Endothelial cell of umbilical vein (primary cell): ENCODE results near the gene CBL. TPM values are rescaled to one million over a fixed set of nuclear protein-coding genes. Genes with fewer than 3 reads are reported as not detected.

Experiments used
- BruUV-seq: library from RNA; stranded (reverse); fragments of 400-500 nt; replicated peaks from 2 replicates; lab custom pipeline; 2021; lab: Mats Ljungman, UMichigan
- CTCF ChIA-PET: fragments of 300-600, 350-600 bp; sonication (Branson Sonifier 250); formaldehyde crosslinking; loops from one replicate; lab custom pipeline; 2021; ENCODE audit warnings: antibody characterized with exemption, inconsistent platforms; lab: Charles Lee
- POLR2A ChIA-PET: fragments of 300-600, 350-600 bp; sonication (Branson Sonifier 250); formaldehyde crosslinking; loops from one replicate; lab custom pipeline; 2021; ENCODE audit warnings: antibody characterized with exemption, inconsistent platforms; lab: Charles Lee
- DNase-seq: peaks from one replicate; pipeline ENCODE4 v3.0.0-alpha.2; 2011; ENCODE audit warnings: low read depth, low spot score
- FAIRE-seq: peaks from 2 replicates; lab custom pipeline; 2011; peaks lifted over from hg19 to GRCh38; lab: Jason Lieb, UNC
- H2AFZ ChIP-seq: 2 replicates; pipeline ENCODE4 v1.6.0; 2012; ENCODE audit warnings: low read depth, low read length, control low read depth, inconsistent platforms
- H3K27ac ChIP-seq: 2 replicates; pipeline ENCODE4 v1.5.1; 2011; ENCODE audit warnings: low read depth, mild to moderate bottlenecking, control low read depth, low read length, moderate library complexity; ENCODE audit not compliant: insufficient read depth
- H3K27me3 ChIP-seq, 2 experiments: 2 replicates each; pipeline versions ENCODE4 v1.6.0 to v1.6.1; 2011; ENCODE audit warnings: low read length in 2 of 2, mixed read lengths in 1 of 2; ENCODE audit not compliant: control insufficient read depth in 2 of 2, insufficient read depth in 2 of 2
- H3K36me3 ChIP-seq, 2 experiments: 2 replicates in 1 of 2; 3 replicates in 1 of 2; pipeline ENCODE4 v1.5.1; 2011; ENCODE audit warnings: low read length in 2 of 2, mild to moderate bottlenecking in 1 of 2, moderate library complexity in 1 of 2; ENCODE audit not compliant: control insufficient read depth in 2 of 2, insufficient read depth in 2 of 2; ENCODE audit errors: extremely low read depth in 1 of 2
- H3K4me1 ChIP-seq: 3 replicates; pipeline ENCODE4 v1.5.1; 2011; ENCODE audit warnings: mild to moderate bottlenecking, low read length; ENCODE audit not compliant: control insufficient read depth, insufficient read depth; ENCODE audit errors: extremely low read depth
- H3K4me2 ChIP-seq: 2 replicates; pipeline ENCODE4 v1.6.1; 2011; ENCODE audit warnings: low read length, control low read depth, mixed read lengths; ENCODE audit not compliant: insufficient read depth
- H3K4me3 ChIP-seq, 3 experiments: fragments of 200-600 bp in 1 of 3; sonication (generic), shearing (Covaris generic) in 1 of 3; replicated peaks in 1 of 3; 2 replicates each; pipeline ENCODE4 v1.5.1; 2011 to 2016; ENCODE audit warnings: control low read depth in 3 of 3, low read length in 3 of 3, mild to moderate bottlenecking in 2 of 3, inconsistent platforms in 1 of 3, low read depth in 1 of 3, moderate library complexity in 1 of 3; ENCODE audit not compliant: insufficient read depth in 1 of 3
- H3K79me2 ChIP-seq: 2 replicates; pipeline ENCODE4 v1.6.0; 2012; ENCODE audit warnings: low read length, inconsistent platforms; ENCODE audit not compliant: control insufficient read depth, insufficient read depth
- H3K9ac ChIP-seq: replicated peaks from 2 replicates; pipeline ENCODE3; 2011; ENCODE audit warnings: low read length, control low read depth; ENCODE audit not compliant: insufficient read depth; ENCODE audit errors: extremely low read depth
- H3K9me1 ChIP-seq: replicated peaks from 3 replicates; pipeline ENCODE4 v1.6.0; 2011; ENCODE audit warnings: mild to moderate bottlenecking, low read length; ENCODE audit not compliant: control insufficient read depth, insufficient read depth; ENCODE audit errors: extremely low read depth
- H3K9me3 ChIP-seq: replicated peaks from 2 replicates; pipeline ENCODE4 v1.5.1; 2012; ENCODE audit warnings: low read length, inconsistent platforms; ENCODE audit not compliant: control insufficient read depth, insufficient read depth
- H4K20me1 ChIP-seq: replicated peaks from 2 replicates; pipeline ENCODE3; 2011; ENCODE audit warnings: mild to moderate bottlenecking, low read length; ENCODE audit not compliant: control insufficient read depth, insufficient read depth; ENCODE audit errors: extremely low read depth
- CTCF ChIP-seq, 2 donors: IDR thresholded peaks; 1 replicate in 1 of 2; 2 replicates in 1 of 2; pipeline ENCODE4 v1.5.1; 2011; ENCODE audit warnings: low read length in 2 of 2, mild to moderate bottlenecking in 2 of 2, moderate library complexity in 2 of 2, control low read depth in 1 of 2, inconsistent platforms in 1 of 2, low read depth in 1 of 2; ENCODE audit not compliant: insufficient read depth in 1 of 2; ENCODE audit errors: extremely low read depth in 1 of 2
- EZH2 ChIP-seq: IDR thresholded peaks from 2 replicates; pipeline ENCODE4 v1.6.1; 2012; ENCODE audit warnings: borderline replicate concordance, low read depth, mild to moderate bottlenecking, moderate library complexity, low read length, inconsistent platforms; ENCODE audit not compliant: severe bottlenecking
- FOS ChIP-seq: IDR thresholded peaks from 2 replicates; pipeline ENCODE4 v1.6.1; 2011; ENCODE audit warnings: mild to moderate bottlenecking, low read length, moderate library complexity, borderline replicate concordance; ENCODE audit not compliant: insufficient read depth
- GATA2 ChIP-seq: IDR thresholded peaks from 2 replicates; pipeline ENCODE4 v1.7.0; 2011; ENCODE audit warnings: low read depth, mild to moderate bottlenecking, moderate library complexity, mixed read lengths, low read length; ENCODE audit not compliant: insufficient read length, insufficient read depth
- JUN ChIP-seq: IDR thresholded peaks from 2 replicates; pipeline ENCODE4 v1.6.1; 2011; ENCODE audit warnings: borderline replicate concordance, low read depth; ENCODE audit not compliant: insufficient read length, insufficient read depth
- MAX ChIP-seq: IDR thresholded peaks from 2 replicates; pipeline ENCODE4 v1.6.1; 2011; ENCODE audit not compliant: insufficient read depth, insufficient read length
- MYC ChIP-seq: IDR thresholded peaks from one replicate; pipeline ENCODE4 v1.6.1; 2011; ENCODE audit warnings: mild to moderate bottlenecking, low read depth, low read length
- POLR2A ChIP-seq: IDR thresholded peaks from 2 replicates; pipeline ENCODE4 v1.6.1; 2012; ENCODE audit warnings: low read depth, mild to moderate bottlenecking, control low read depth, low read length
- POLR2AphosphoS5 ChIP-seq: IDR thresholded peaks from 2 replicates; pipeline ENCODE4 v1.6.1; 2012; ENCODE audit warnings: low read depth, mild to moderate bottlenecking, control low read depth, low read length, moderate library complexity; ENCODE audit not compliant: insufficient read depth
- dilution Hi-C: fragments of 300-500 bp; cut with MboI; formaldehyde crosslinking; loops from one replicate; pipeline ENCODE4 v1.15.0; 2019; ENCODE audit warnings: low sequenced_read_pairs; ENCODE audit not compliant: extremely low pct_ligation_motif_present
- intact Hi-C: fragments of 100-400 bp; cut with micrococcal nuclease; formaldehyde crosslinking; loops from one replicate; pipeline ENCODE4 v1.10.0; 2022
- polyA plus RNA-seq, 4 experiments: library from polyadenylated mRNA; depleted of rRNA in 3 of 4; stranded (reverse) in 3 of 4; unstranded in 1 of 4; fragments of >200 nt; gene quantifications; 2 replicates each; pipeline versions ENCODE4 v1.2.1 to v1.2.3, GENCODE V29; 2011 to 2012; ENCODE audit warnings: missing spikeins in 1 of 4
- total RNA-seq: library from RNA; stranded (reverse); gene quantifications from 2 replicates; pipeline ENCODE4 v1.2.3, GENCODE V29; 2021

CBL gene
- total and polyA plus RNA-seq, 2 donors (not counting 3 experiments of a cell fraction or from before 2014, with no cell fraction given) = 15.5 to 41.5 TPM

- Histone ChIP-seq H3K4me2 (no peak overlapping the region), H3K27me3 (no peaks in the 10 kb centered on the region), H3K9me1 (no peaks in the 10 kb centered on the region), H3K27ac (no peak overlapping the region), H3K79me2 (no peaks in the 10 kb centered on the region), H3K36me3 (no peaks in the 10 kb centered on the region), H3K9me3 (no peaks in the 10 kb centered on the region), H3K9ac (no peak overlapping the region), H3K4me1 (no peaks in the 10 kb centered on the region), H2AFZ (no peak overlapping the region), H4K20me1 (no peaks in the 10 kb centered on the region), H3K4me3 (no peak overlapping the region)
- no peak for TF ChIP-seq FOS
- no peak for TF ChIP-seq POLR2AphosphoS5
- no peak for TF ChIP-seq MYC
- no peak for TF ChIP-seq GATA2
- TF ChIP-seq JUN = no peak
- no peak for TF ChIP-seq EZH2
- TF ChIP-seq MAX = no peak
- no peak for TF ChIP-seq CTCF (IDR thresholded peaks at IDR 0.05; ENCODE audit: extremely low read depth in 1 of 2, insufficient read depth in 1 of 2, low read depth in 1 of 2, low read length in 2 of 2)
- no peak for TF ChIP-seq POLR2A
- ChIA-PET POLR2A (interaction anchor here (0.6 to 2.2 kb wide), 3 partner anchors 17 to 100 kb away, joined by 3 to 8 read pairs (median 4); a partner anchor contains a TSS), CTCF (interaction anchor here (0.6 to 5.0 kb wide), 10 partner anchors 10 to 143 kb away, joined by 3 to 59 read pairs (median 6); partner anchors contain the start of genes DPAGT1 and NLRX1)
- DNase-seq (no peak), FAIRE-seq (no peak)
- BruUV-seq = no TSS peak
- dilution Hi-C loops (no loop called here), intact Hi-C loops (no loop called here)
These were observed 11.2 kb upstream of the CBL start for GRCh38 chr11:119194811-119195440.
